ENCODE results near the gene SCARF1.

Gene SCARF1

GRCh38 chr17:1638624-1639300 is 6.8 kb downstream of the SCARF1 start:
- Histone ChIP-seq H3K27ac (ENCODE audit: extremely low read depth, low read depth, low read length) (no peak overlapping the region), H3K9me3 (ENCODE audit: control insufficient read depth, insufficient read depth, low read depth, low read length) (no peaks in the 10 kb centered on the region), H3K4me1 (ENCODE audit: control insufficient read depth, insufficient read depth, low read length) (0 out of 2 replicates have a peak, but pooled peaks cover under 1% of the 10 kb centered on the region), H3K36me3 (ENCODE audit: control insufficient read depth in 2 of 2, insufficient read depth in 1 of 2, low read length in 2 of 2) (no peaks in the 10 kb centered on the region), H3K4me3 (ENCODE audit: low read depth, low read length) (no peak overlapping the region)
- CTCF ChIA-PET, result interaction anchor here (0.8 to 2.1 kb wide), 5 partner anchors 9 to 65 kb away, joined by 3 to 11 read pairs (median 5); partner anchors contain the start of gene RILP
- POLR2A ChIA-PET, result interaction anchor here (0.7 to 1.7 kb wide), 3 partner anchors 9 to 1183 kb away, joined by 4 to 6 read pairs (median 4); partner anchors contain the start of gene SMYD4
- TF ChIP-seq ZNF701 (tag by site-specific recombination; IDR thresholded peaks at IDR 0.05) (no peak), ELK4 (IDR thresholded peaks at IDR 0.05; ENCODE audit: borderline replicate concordance, low read depth, low read length) (no peak), ZNF837 (tag by site-specific recombination; IDR thresholded peaks at IDR 0.05) (no peak), MYNN (tag by site-specific recombination; IDR thresholded peaks at IDR 0.05; ENCODE audit: borderline replicate concordance) (no peak), ZNF19 (tag by site-specific recombination; IDR thresholded peaks at IDR 0.05; ENCODE audit: low read depth) (no peak), SALL2 (tag by site-specific recombination; IDR thresholded peaks at IDR 0.05; ENCODE audit: borderline replicate concordance) (no peak), RBAK (tag by site-specific recombination; IDR thresholded peaks at IDR 0.05) (no peak), ZNF404 (tag by site-specific recombination; IDR thresholded peaks at IDR 0.05) (no peak), ZNF354C (tag by site-specific recombination; IDR thresholded peaks at IDR 0.05; ENCODE audit: borderline replicate concordance, low read depth) (no peak), ZSCAN23 (tag by site-specific recombination; IDR thresholded peaks at IDR 0.05) (no peak), ZNF596 (tag by site-specific recombination; IDR thresholded peaks at IDR 0.05) (no peak), ZNF362 (tag by site-specific recombination; IDR thresholded peaks at IDR 0.05) (no peak), SCRT2 (tag by site-specific recombination; IDR thresholded peaks at IDR 0.05) (no peak), ZNF624 (tag by site-specific recombination; IDR thresholded peaks at IDR 0.05) (no peak)

DNA sequence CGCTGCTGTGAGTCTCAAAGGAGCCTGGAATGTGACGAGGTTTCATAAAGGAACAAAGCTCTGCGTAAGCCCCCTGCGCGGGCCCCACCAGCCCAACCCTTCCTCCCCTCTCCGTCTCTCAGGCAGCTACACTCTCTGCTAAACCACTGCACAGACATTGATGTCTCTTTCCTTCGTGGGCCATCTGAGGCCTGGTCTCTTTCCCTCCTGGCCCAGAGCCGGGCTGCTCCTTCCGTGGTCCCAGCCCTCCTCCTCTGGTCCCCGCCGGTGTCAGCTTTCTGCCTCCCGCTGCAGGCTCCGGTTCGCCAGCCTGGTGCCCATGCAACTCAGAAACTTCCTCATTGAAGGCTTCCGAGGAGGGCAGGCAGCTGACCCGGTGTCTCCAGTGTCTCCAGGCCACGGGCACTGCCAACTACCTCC is 7.4 kb downstream of the SCARF1 start:
- Histone ChIP-seq H3K4me1 (ENCODE audit: control insufficient read depth, insufficient read depth, low read length) (no peaks in the 10 kb centered on the region), H3K9me3 (ENCODE audit: control insufficient read depth, insufficient read depth, low read depth, low read length) (no peaks in the 10 kb centered on the region), H3K27ac (ENCODE audit: extremely low read depth, low read depth, low read length) (no peak overlapping the region), H3K4me3 (ENCODE audit: low read depth, low read length) (no peak overlapping the region), H3K36me3 (ENCODE audit: control insufficient read depth in 2 of 2, insufficient read depth in 1 of 2, low read length in 2 of 2) (no peaks in the 10 kb centered on the region)
- TF ChIP-seq HIC1 (tag by site-specific recombination; IDR thresholded peaks at IDR 0.05) (0 out of 2 replicates have a peak, but pooled peaks have one; percentile 38), ZNF529 (tag by site-specific recombination; IDR thresholded peaks at IDR 0.05; ENCODE audit: insufficient replicate concordance) (no peak), ZNF202 (tag by site-specific recombination; IDR thresholded peaks at IDR 0.05; ENCODE audit: borderline replicate concordance) (no peak), ZNF133 (tag by site-specific recombination; IDR thresholded peaks at IDR 0.05) (no peak), EGR2 (tag by site-specific recombination; IDR thresholded peaks at IDR 0.05; ENCODE audit: low read depth) (no peak), ZNF548 (tag by site-specific recombination; IDR thresholded peaks at IDR 0.05) (no peak), ZNF223 (tag by site-specific recombination; IDR thresholded peaks at IDR 0.05) (no peak), ZNF324 (tag by site-specific recombination; IDR thresholded peaks at IDR 0.05) (no peak), ZFP69B (tag by site-specific recombination; IDR thresholded peaks at IDR 0.05) (peak; percentile 61; the same call in 1 of the 2 replicates)
- TF ChIP-seq, protein P1, sequence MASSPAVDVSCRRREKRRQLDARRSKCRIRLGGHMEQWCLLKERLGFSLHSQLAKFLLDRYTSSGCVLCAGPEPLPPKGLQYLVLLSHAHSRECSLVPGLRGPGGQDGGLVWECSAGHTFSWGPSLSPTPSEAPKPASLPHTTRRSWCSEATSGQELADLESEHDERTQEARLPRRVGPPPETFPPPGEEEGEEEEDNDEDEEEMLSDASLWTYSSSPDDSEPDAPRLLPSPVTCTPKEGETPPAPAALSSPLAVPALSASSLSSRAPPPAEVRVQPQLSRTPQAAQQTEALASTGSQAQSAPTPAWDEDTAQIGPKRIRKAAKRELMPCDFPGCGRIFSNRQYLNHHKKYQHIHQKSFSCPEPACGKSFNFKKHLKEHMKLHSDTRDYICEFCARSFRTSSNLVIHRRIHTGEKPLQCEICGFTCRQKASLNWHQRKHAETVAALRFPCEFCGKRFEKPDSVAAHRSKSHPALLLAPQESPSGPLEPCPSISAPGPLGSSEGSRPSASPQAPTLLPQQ (tag by site-specific recombination; IDR thresholded peaks at IDR 0.05), result 0 out of 2 replicates have a peak, but pooled peaks have one; percentile 43
- ChIA-PET POLR2A (no interaction called here), CTCF (interaction anchor here (0.8 kb wide), 1 partner anchor 8 kb away, joined by 5 read pairs; no protein-coding TSS in a partner anchor)
